HCT116 (cell line): Measurements from ENCODE around the gene ADAMTS20. TPM values are rescaled to one million over a fixed set of nuclear protein-coding genes. Genes with fewer than 3 reads are reported as not detected.

Source experiments
- ATAC-seq: fragments of 200-7000 bp; cut with Tn5 transposase; 2 replicates; pipeline ENCODE4 v1.9.1; 2020; ENCODE audit warnings: mild to moderate bottlenecking, moderate library complexity
- BruUV-seq: library from RNA; stranded (reverse); fragments of 400-500 nt; replicated peaks from 2 replicates; lab custom pipeline; 2021; lab: Mats Ljungman, UMichigan
- CTCF ChIA-PET: fragments of 300-600 bp; sonication (Branson Sonifier 250); formaldehyde crosslinking; loops from one replicate; lab custom pipeline; 2021; ENCODE audit warnings: antibody characterized with exemption; lab: Charles Lee
- POLR2A ChIA-PET: fragments of 300-600, 350-600 bp; sonication (Branson Sonifier 250); formaldehyde crosslinking; loops from one replicate; lab custom pipeline; 2021; ENCODE audit warnings: antibody characterized with exemption; lab: Charles Lee
- RAD21 ChIA-PET, 2 experiments: fragments of 300-600 bp; sonication (Branson Sonifier 250); formaldehyde crosslinking; loops; one replicate each; lab custom pipeline; 2023; ENCODE audit warnings: low total read pairs in 2 of 2; ENCODE audit not compliant: uncharacterized antibody in 2 of 2, unreplicated experiment in 2 of 2, low non-redundant PET in 1 of 2; lab: Charles Lee
- DNase-seq: peaks from one replicate; pipeline ENCODE4 v3.0.0-alpha.2; 2010; ENCODE audit warnings: low read depth, low spot score
- H2AFZ ChIP-seq: fragments of 200-600 bp; shearing (Covaris generic), sonication (generic); 2 replicates; pipeline ENCODE4 v1.6.1; 2017; ENCODE audit warnings: low read depth, mixed run types, mixed read lengths, antibody characterized with exemption, low read length; ENCODE audit not compliant: poor library complexity, severe bottlenecking
- H3K27ac ChIP-seq: 2 replicates; pipeline ENCODE4 v1.5.1; 2012; ENCODE audit warnings: low read depth, low read length
- H3K27me3 ChIP-seq: fragments of 200-600 bp; sonication (generic); 2 replicates; pipeline ENCODE4 v1.6.1; 2016; ENCODE audit warnings: mixed run types, low read length, mixed read lengths; ENCODE audit not compliant: insufficient read depth
- H3K36me3 ChIP-seq, 2 experiments: fragments of 200-500 bp in 1 of 2; fragments of 200-600 bp in 1 of 2; sonication (Bioruptor generic) in 1 of 2; sonication (generic) in 1 of 2; 2 replicates each; pipeline versions ENCODE4 v1.5.1 to v1.6.1; 2014 to 2016; ENCODE audit warnings: low read length in 2 of 2, inconsistent platforms in 1 of 2, mixed read lengths in 1 of 2, mixed run types in 1 of 2; ENCODE audit not compliant: insufficient read depth in 2 of 2, control insufficient read depth in 1 of 2
- H3K4me1 ChIP-seq, 2 experiments: fragments of 200-600 bp in 1 of 2; sonication (generic) in 1 of 2; 2 replicates each; pipeline versions ENCODE4 v1.5.1 to v1.6.1; 2012 to 2017; ENCODE audit warnings: low read length in 2 of 2, inconsistent platforms in 1 of 2, mild to moderate bottlenecking in 1 of 2, mixed read lengths in 1 of 2, mixed run types in 1 of 2, moderate library complexity in 1 of 2; ENCODE audit not compliant: insufficient read depth in 2 of 2, control insufficient read depth in 1 of 2
- H3K4me2 ChIP-seq: fragments of 200-600 bp; sonication (generic); 2 replicates; pipeline ENCODE4 v1.6.1; 2017; ENCODE audit warnings: mixed run types, low read length, mixed read lengths
- H3K4me3 ChIP-seq, 2 experiments: fragments of 200-600 bp in 1 of 2; sonication (generic) in 1 of 2; replicated peaks in 1 of 2; 2 replicates each; pipeline ENCODE4 v1.5.1; 2011 to 2016; ENCODE audit warnings: low read length in 2 of 2, control low read depth in 1 of 2, low read depth in 1 of 2, mild to moderate bottlenecking in 1 of 2, mixed read lengths in 1 of 2, mixed run types in 1 of 2
- H3K79me2 ChIP-seq: fragments of 200-600 bp; sonication (generic); 2 replicates; pipeline ENCODE4 v1.6.1; 2017; ENCODE audit warnings: mild to moderate bottlenecking, mixed run types, low read length, moderate library complexity, mixed read lengths; ENCODE audit not compliant: insufficient read depth
- H3K9ac ChIP-seq: fragments of 200-600 bp; sonication (generic); 2 replicates; pipeline ENCODE4 v1.6.1; 2016; ENCODE audit warnings: low read length, mixed read lengths
- H3K9me2 ChIP-seq: fragments of 200-600 bp; sonication (generic), shearing (Covaris generic); 2 replicates; pipeline ENCODE4 v1.6.1; 2017; ENCODE audit warnings: mixed run types, mild to moderate bottlenecking, moderate library complexity; ENCODE audit not compliant: insufficient read depth
- H3K9me3 ChIP-seq, 2 experiments: fragments of 200-500 bp in 1 of 2; fragments of 200-600 bp in 1 of 2; sonication (Bioruptor generic) in 1 of 2; sonication (generic) in 1 of 2; 2 replicates each; pipeline ENCODE4 v1.6.1; 2014 to 2017; ENCODE audit warnings: low read length in 2 of 2, mixed read lengths in 2 of 2, inconsistent platforms in 1 of 2, low read depth in 1 of 2, mild to moderate bottlenecking in 1 of 2, mixed run types in 1 of 2, moderate library complexity in 1 of 2; ENCODE audit not compliant: control insufficient read depth in 1 of 2, insufficient read depth in 1 of 2
- H4K20me1 ChIP-seq: fragments of 200-600 bp; sonication (generic), shearing (Covaris generic); 2 replicates; pipeline ENCODE4 v1.6.1; 2017; ENCODE audit warnings: mixed run types, mild to moderate bottlenecking, moderate library complexity; ENCODE audit not compliant: insufficient read depth
- ATF3 ChIP-seq: IDR thresholded peaks from 2 replicates; pipeline ENCODE4 v1.6.1; 2012
- CEBPB ChIP-seq: IDR thresholded peaks from 2 replicates; pipeline ENCODE4 v1.6.1; 2012; ENCODE audit warnings: low read depth
- CTCF ChIP-seq, 3 experiments: fragments of 200-600 bp in 1 of 3; sonication (generic) in 1 of 3; IDR thresholded peaks in 2 of 3; conservative IDR thresholded peaks in 1 of 3; 2 replicates each; pipeline ENCODE4 v1.5.1; 2012 to 2017; ENCODE audit warnings: low read depth in 2 of 3, low read length in 2 of 3, antibody characterized with exemption in 1 of 3, borderline replicate concordance in 1 of 3, control low read depth in 1 of 3, mild to moderate bottlenecking in 1 of 3, mixed read lengths in 1 of 3, mixed run types in 1 of 3, moderate library complexity in 1 of 3; ENCODE audit not compliant: insufficient read depth in 1 of 3
- EGR1 ChIP-seq: IDR thresholded peaks from 2 replicates; pipeline ENCODE4 v1.6.1; 2012; ENCODE audit warnings: low read depth
- EZH2phosphoT487 ChIP-seq: fragments of 200-600 bp; IDR thresholded peaks from 2 replicates; pipeline ENCODE4 v1.6.1; 2018; ENCODE audit warnings: antibody characterized with exemption, borderline replicate concordance
- MAX ChIP-seq: IDR thresholded peaks from 2 replicates; pipeline ENCODE4 v1.6.1; 2012
- POLR2A ChIP-seq: IDR thresholded peaks from 2 replicates; pipeline ENCODE4 v1.7.0; 2011; ENCODE audit warnings: borderline replicate concordance; ENCODE audit not compliant: insufficient read depth, insufficient read length; ENCODE audit errors: extremely low read depth
- SIN3A ChIP-seq: IDR thresholded peaks from 2 replicates; pipeline ENCODE4 v1.6.1; 2012; ENCODE audit warnings: low read depth
- SRF ChIP-seq: IDR thresholded peaks from 2 replicates; pipeline ENCODE4 v1.6.1; 2012; ENCODE audit warnings: low read depth
- ZFX ChIP-seq: fragments of 450-650 bp; IDR thresholded peaks from 2 replicates; pipeline ENCODE4 v1.6.1; 2017
- ZNF274 ChIP-seq: fragments of 200-500 bp; sonication (Bioruptor generic); IDR thresholded peaks from 2 replicates; pipeline ENCODE4 v1.6.1; 2014; ENCODE audit warnings: mild to moderate bottlenecking, low read depth, low read length, inconsistent platforms
- intact Hi-C: fragments of 100-400 bp; cut with micrococcal nuclease; formaldehyde crosslinking; loops from 2 replicates; pipeline ENCODE4 v1.10.0; 2022
- total RNA-seq: library from RNA; stranded (reverse); gene quantifications from one replicate; pipeline ENCODE4 v1.2.1, GENCODE V29; 2021; ENCODE audit not compliant: unreplicated experiment

ADAMTS20 gene
- total RNA-seq, 1 experiment from 2014 or later: not detected

- no peak for DNase-seq
- Histone ChIP-seq H3K4me1 (no peaks in the 10 kb centered on the region), H3K9me3 (no peaks in the 10 kb centered on the region), H3K79me2 (no peaks in the 10 kb centered on the region), H3K9ac (no peak overlapping the region), H3K4me3 (no peak overlapping the region), H4K20me1 (no peaks in the 10 kb centered on the region), H3K27me3 (no peaks in the 10 kb centered on the region), H3K36me3 (no peaks in the 10 kb centered on the region), H3K4me2 (no peak overlapping the region), H3K9me2 (no peaks in the 10 kb centered on the region; the same call in 1 of the 2 replicates), H3K27ac (no peak overlapping the region), H2AFZ (no peak overlapping the region)
- no peak for TF ChIP-seq ZFX
- no peak for TF ChIP-seq SIN3A
- no peak for TF ChIP-seq EZH2phosphoT487
- TF ChIP-seq CTCF (IDR thresholded peaks at IDR 0.05 in 2 of 3, conservative IDR thresholded peaks at IDR 0.05 in 1 of 3; ENCODE audit: borderline replicate concordance in 1 of 3, insufficient read depth in 1 of 3, low read depth in 2 of 3, low read length in 2 of 3): no peak
- TF ChIP-seq MAX: no peak
- no peak for TF ChIP-seq ZNF274
- no peak for TF ChIP-seq ATF3
- TF ChIP-seq CEBPB: no peak
- no peak for TF ChIP-seq POLR2A
- TF ChIP-seq EGR1: no peak
- TF ChIP-seq SRF: no peak
- intact Hi-C loops: no loop called here
- ChIA-PET POLR2A (no interaction called here), RAD21 (no interaction called here), CTCF (no interaction called here)
- no peak for ATAC-seq
- BruUV-seq: no TSS peak
Observed at GRCh38 chr12:43590307-43590706, 38.3 kb upstream of the ADAMTS20 start.
